SU-DHL-6 (cell line): ENCODE results near the gene NTN4.

ENCODE experiments used
- H2AFZ ChIP-seq: fragments of 200-600 bp; sonication (generic); 2 replicates; pipeline ENCODE4 v1.6.1; 2014; ENCODE audit warnings: low read depth, mild to moderate bottlenecking, moderate library complexity, mixed read lengths, antibody characterized with exemption, low read length; ENCODE audit not compliant: severe bottlenecking
- H3F3A ChIP-seq: fragments of 200-600 bp; shearing (Covaris generic); 2 replicates; pipeline ENCODE4 v1.6.0; 2016; ENCODE audit warnings: antibody characterized with exemption, mild to moderate bottlenecking; ENCODE audit not compliant: insufficient read depth
- H3K27ac ChIP-seq: fragments of 200-600 bp; sonication (generic); 2 replicates; pipeline ENCODE4 v1.5.1; 2016; ENCODE audit warnings: low read depth, mild to moderate bottlenecking, low read length, moderate library complexity, mixed read lengths
- H3K27me3 ChIP-seq: fragments of 200-600 bp; sonication (generic), shearing (Covaris generic); 2 replicates; pipeline ENCODE4 v1.6.0; 2014; ENCODE audit warnings: mild to moderate bottlenecking, low read length
- H3K36me3 ChIP-seq: fragments of 200-600 bp; sonication (generic); 2 replicates; pipeline ENCODE4 v1.6.1; 2014; ENCODE audit warnings: mild to moderate bottlenecking, low read length, mixed read lengths
- H3K4me2 ChIP-seq: fragments of 300-600, 200-600 bp; shearing (Covaris generic), sonication (generic); 2 replicates; pipeline ENCODE4 v1.6.0; 2014; ENCODE audit warnings: low read length, low read depth, mild to moderate bottlenecking; ENCODE audit not compliant: poor library complexity, severe bottlenecking
- H3K4me3 ChIP-seq: fragments of 200-600 bp; sonication (generic); 2 replicates; pipeline ENCODE4 v1.5.1; 2014; ENCODE audit warnings: antibody characterized with exemption, low read length, mild to moderate bottlenecking, mixed read lengths; ENCODE audit not compliant: insufficient read depth, poor library complexity, severe bottlenecking
- H3K79me2 ChIP-seq: fragments of 200-600 bp; sonication (generic); 2 replicates; pipeline ENCODE4 v1.6.1; 2014; ENCODE audit warnings: mild to moderate bottlenecking, low read length, moderate library complexity; ENCODE audit not compliant: insufficient read depth
- H3K9ac ChIP-seq: fragments of 200-600 bp; sonication (generic); 2 replicates; pipeline ENCODE4 v1.7.0; 2014; ENCODE audit warnings: mild to moderate bottlenecking, low read length
- H3K9me2 ChIP-seq: fragments of 200-600 bp; sonication (generic); replicated peaks from 2 replicates; pipeline ENCODE4 v1.6.1; 2014; ENCODE audit warnings: low read length; ENCODE audit not compliant: insufficient read depth
- H3K9me3 ChIP-seq: fragments of 200-600 bp; sonication (generic); 2 replicates; pipeline ENCODE4 v1.6.1; 2014; ENCODE audit warnings: low read length, mixed read lengths; ENCODE audit not compliant: insufficient read depth
- H4K20me1 ChIP-seq: fragments of 200-600 bp; sonication (generic); 2 replicates; pipeline ENCODE4 v1.6.1; 2014; ENCODE audit warnings: low read depth, mild to moderate bottlenecking, antibody characterized with exemption, low read length, moderate library complexity, mixed read lengths
- EZH2phosphoT487 ChIP-seq: fragments of 200-600 bp; sonication (generic), shearing (Covaris generic); conservative IDR thresholded peaks from 2 replicates; pipeline ENCODE4 v1.6.1; 2018; ENCODE audit warnings: mild to moderate bottlenecking, antibody characterized with exemption, low read length, moderate library complexity, mixed read lengths
- TF ChIP-seq, protein P1 (sequence below): fragments of 200-600 bp; sonication (generic); IDR thresholded peaks from one replicate; pipeline ENCODE4 v1.5.1; 2017; ENCODE audit warnings: antibody characterized with exemption, mild to moderate bottlenecking, low read length, moderate library complexity; ENCODE audit not compliant: insufficient read depth, poor library complexity, severe bottlenecking

Gene NTN4

DNA sequence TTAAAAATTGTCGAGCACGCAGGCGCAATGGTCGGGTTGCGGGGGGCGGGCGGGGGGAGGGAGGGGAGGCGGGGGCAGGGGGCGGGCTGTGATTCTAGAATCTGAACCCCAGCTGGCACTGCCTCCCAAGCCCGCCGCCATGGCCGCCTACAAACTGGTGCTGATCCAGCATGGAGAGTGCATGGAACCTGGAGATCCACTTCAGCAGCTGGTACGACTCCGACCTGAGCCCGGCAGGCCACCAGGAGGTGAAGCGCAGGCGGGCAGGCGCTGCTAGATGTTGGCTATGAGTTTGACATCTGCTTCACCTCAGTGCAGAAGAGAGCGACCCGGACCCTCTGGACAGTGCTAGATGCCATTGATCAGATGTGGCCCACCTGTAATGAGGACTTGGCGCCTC lies 118.4 kb downstream of the NTN4 start:
- no peak overlapping the region for H3K4me3 ChIP-seq
- H3F3A ChIP-seq: no peaks in the 10 kb centered on the region
- H3K9ac ChIP-seq: no peak overlapping the region
- H2AFZ ChIP-seq: no peak overlapping the region
- H3K9me3 ChIP-seq: no peaks in the 10 kb centered on the region
- no peaks in the 10 kb centered on the region for H3K27me3 ChIP-seq
- H3K4me2 ChIP-seq: no peak overlapping the region
- no peak overlapping the region for H3K27ac ChIP-seq
- H4K20me1 ChIP-seq: no peaks in the 10 kb centered on the region
- H3K9me2 ChIP-seq: no peaks in the 10 kb centered on the region
- H3K79me2 ChIP-seq: no peaks in the 10 kb centered on the region
- H3K36me3 ChIP-seq: no peaks in the 10 kb centered on the region
- TF ChIP-seq EZH2phosphoT487: no peak
- TF ChIP-seq, protein P1, sequence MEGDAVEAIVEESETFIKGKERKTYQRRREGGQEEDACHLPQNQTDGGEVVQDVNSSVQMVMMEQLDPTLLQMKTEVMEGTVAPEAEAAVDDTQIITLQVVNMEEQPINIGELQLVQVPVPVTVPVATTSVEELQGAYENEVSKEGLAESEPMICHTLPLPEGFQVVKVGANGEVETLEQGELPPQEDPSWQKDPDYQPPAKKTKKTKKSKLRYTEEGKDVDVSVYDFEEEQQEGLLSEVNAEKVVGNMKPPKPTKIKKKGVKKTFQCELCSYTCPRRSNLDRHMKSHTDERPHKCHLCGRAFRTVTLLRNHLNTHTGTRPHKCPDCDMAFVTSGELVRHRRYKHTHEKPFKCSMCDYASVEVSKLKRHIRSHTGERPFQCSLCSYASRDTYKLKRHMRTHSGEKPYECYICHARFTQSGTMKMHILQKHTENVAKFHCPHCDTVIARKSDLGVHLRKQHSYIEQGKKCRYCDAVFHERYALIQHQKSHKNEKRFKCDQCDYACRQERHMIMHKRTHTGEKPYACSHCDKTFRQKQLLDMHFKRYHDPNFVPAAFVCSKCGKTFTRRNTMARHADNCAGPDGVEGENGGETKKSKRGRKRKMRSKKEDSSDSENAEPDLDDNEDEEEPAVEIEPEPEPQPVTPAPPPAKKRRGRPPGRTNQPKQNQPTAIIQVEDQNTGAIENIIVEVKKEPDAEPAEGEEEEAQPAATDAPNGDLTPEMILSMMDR: no peak

DNA sequence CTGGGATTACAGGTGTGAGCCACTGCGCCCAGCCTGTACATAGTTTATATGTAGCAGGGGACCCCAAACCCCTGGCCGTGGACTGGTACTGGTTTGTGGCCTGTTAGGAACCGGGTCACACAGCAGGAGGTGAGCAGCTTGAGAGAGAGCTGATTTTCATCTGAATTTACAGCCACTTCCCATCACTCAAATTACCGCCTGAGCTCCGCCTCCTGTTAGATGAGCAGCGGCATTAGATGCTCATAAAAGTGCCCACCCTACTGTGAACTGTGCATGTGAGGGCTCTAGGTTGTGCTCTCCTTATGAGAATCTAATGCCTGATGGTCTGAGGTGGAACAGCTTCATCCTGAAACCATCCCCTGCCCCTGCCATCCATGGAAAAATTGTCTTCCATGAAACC lies 119.3 kb downstream of the NTN4 start:
- TF ChIP-seq EZH2phosphoT487: no peak
- TF ChIP-seq, protein P1: no peak
- no peaks in the 10 kb centered on the region for H3K79me2 ChIP-seq
- no peak overlapping the region for H2AFZ ChIP-seq
- H3K4me2 ChIP-seq: no peak overlapping the region
- H3K9me3 ChIP-seq: no peaks in the 10 kb centered on the region
- no peaks in the 10 kb centered on the region for H4K20me1 ChIP-seq
- no peak overlapping the region for H3K27ac ChIP-seq
- no peaks in the 10 kb centered on the region for H3K9me2 ChIP-seq
- H3F3A ChIP-seq: no peaks in the 10 kb centered on the region
- H3K36me3 ChIP-seq: no peaks in the 10 kb centered on the region
- H3K4me3 ChIP-seq: no peak overlapping the region
- no peak overlapping the region for H3K9ac ChIP-seq
- no peaks in the 10 kb centered on the region for H3K27me3 ChIP-seq

DNA sequence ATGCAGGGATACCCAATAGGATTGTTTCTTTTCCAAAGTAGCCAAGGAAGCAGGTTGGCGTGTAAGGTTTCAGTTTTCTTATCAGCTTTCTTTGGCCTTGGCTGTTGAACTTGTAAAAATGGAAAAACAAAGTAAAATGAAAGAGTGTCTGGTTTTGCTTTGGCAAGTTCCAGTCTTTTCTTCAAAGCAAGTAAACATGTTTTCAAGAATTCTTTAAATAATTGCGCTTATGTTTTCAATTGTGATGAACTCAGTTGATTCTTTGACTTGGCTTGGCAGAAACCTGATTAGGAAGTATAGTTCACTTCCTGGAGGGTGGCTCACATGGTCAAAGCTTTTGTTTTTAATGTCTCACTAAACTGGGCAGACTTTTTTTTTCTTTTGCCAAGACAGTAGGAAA lies 127.0 kb downstream of the NTN4 start:
- TF ChIP-seq, protein P1: no peak
- TF ChIP-seq EZH2phosphoT487: no peak
- H3F3A ChIP-seq: no peaks in the 10 kb centered on the region
- H4K20me1 ChIP-seq: no peaks in the 10 kb centered on the region
- H2AFZ ChIP-seq: no peak overlapping the region
- no peak overlapping the region for H3K4me2 ChIP-seq
- no peaks in the 10 kb centered on the region for H3K9me2 ChIP-seq
- no peak overlapping the region for H3K4me3 ChIP-seq
- no peak overlapping the region for H3K9ac ChIP-seq
- H3K27me3 ChIP-seq: no peaks in the 10 kb centered on the region
- H3K36me3 ChIP-seq: no peaks in the 10 kb centered on the region
- H3K9me3 ChIP-seq: no peaks in the 10 kb centered on the region
- H3K79me2 ChIP-seq: no peaks in the 10 kb centered on the region
- H3K27ac ChIP-seq: no peak overlapping the region

DNA sequence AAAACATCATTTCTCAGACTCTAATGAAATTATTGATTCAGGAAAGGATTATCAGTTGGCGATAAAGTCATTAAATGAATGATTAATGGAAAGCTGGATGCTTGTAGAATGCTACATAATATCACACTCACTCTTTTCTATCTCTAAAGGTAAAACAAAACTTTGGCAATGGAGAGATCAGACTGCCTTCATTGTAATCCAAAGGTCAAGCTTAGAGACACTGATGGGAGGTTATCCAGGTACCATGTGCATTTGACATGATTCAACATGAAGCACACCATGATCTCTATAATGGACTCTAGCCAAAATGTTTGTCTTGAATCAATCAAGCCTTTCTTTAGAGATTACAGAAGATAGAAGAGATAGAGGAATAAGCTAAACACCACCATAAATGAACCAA lies 129.2 kb downstream of the NTN4 start:
- TF ChIP-seq, protein P1: no peak
- no peak for TF ChIP-seq EZH2phosphoT487

More for the DNA sequence above, 129.2 kb downstream of the NTN4 start:
- Histone ChIP-seq H3K9ac (no peak overlapping the region), H3K9me2 (no peaks in the 10 kb centered on the region), H3K79me2 (no peaks in the 10 kb centered on the region), H3K4me3 (no peak overlapping the region), H3K27me3 (no peaks in the 10 kb centered on the region), H2AFZ (no peak overlapping the region), H3F3A (no peaks in the 10 kb centered on the region), H3K27ac (no peak overlapping the region), H4K20me1 (no peaks in the 10 kb centered on the region), H3K36me3 (no peaks in the 10 kb centered on the region), H3K9me3 (no peaks in the 10 kb centered on the region), H3K4me2 (no peak overlapping the region)
